HG02588 (cell line): ENCODE results near the gene CEP85L.
A peak's percentile ranks its signal among the peaks of the same experiment; 100 is the strongest.

Experiments
- ATAC-seq: cut with Tn5 transposase; IDR thresholded peaks from one replicate; pipeline ENCODE4 v1.9.1; 2021; ENCODE audit warnings: mild to moderate bottlenecking, moderate library complexity; ENCODE audit not compliant: unreplicated experiment

CEP85L gene

GRCh38 chr6:118625833-118626232, 25.6 kb downstream of the CEP85L start:
- ATAC-seq = no peak

GRCh38 chr6:118621799-118622470, 29.5 kb downstream of the CEP85L start:
- ATAC-seq = no peak

- no peak for ATAC-seq
Observed at GRCh38 chr6:118620202-118620601, 31.2 kb downstream of the CEP85L start.

GRCh38 chr6:118618676-118619377, 32.6 kb downstream of the CEP85L start:
- peak; percentile 91 for ATAC-seq

- no peak for ATAC-seq
Observed at GRCh38 chr6:118617417-118617816, 34.0 kb downstream of the CEP85L start.

- ATAC-seq = no peak
Observed at GRCh38 chr6:118611334-118611733, 40.1 kb downstream of the CEP85L start.

- ATAC-seq = no peak
Observed at GRCh38 chr6:118606858-118607257, 44.5 kb downstream of the CEP85L start.

- ATAC-seq = no peak
Observed at GRCh38 chr6:118606268-118606667, 45.1 kb downstream of the CEP85L start.

GRCh38 chr6:118603372-118603771, 48.0 kb downstream of the CEP85L start:
- no peak for ATAC-seq

GRCh38 chr6:118602300-118602699, 49.1 kb downstream of the CEP85L start:
- no peak for ATAC-seq

GRCh38 chr6:118598324-118598723, 53.1 kb downstream of the CEP85L start:
- ATAC-seq = no peak

GRCh38 chr6:118597636-118598035, 53.8 kb downstream of the CEP85L start:
- ATAC-seq = no peak

- ATAC-seq = no peak
Observed at GRCh38 chr6:118596774-118597320, 54.5 kb downstream of the CEP85L start.

GRCh38 chr6:118594877-118595276, 56.5 kb downstream of the CEP85L start:
- no peak for ATAC-seq

- no peak for ATAC-seq
Observed at GRCh38 chr6:118591897-118592296, 59.5 kb downstream of the CEP85L start.

GRCh38 chr6:118589649-118590365, 61.6 kb downstream of the CEP85L start:
- ATAC-seq = no peak

- no peak for ATAC-seq
Observed at GRCh38 chr6:118589186-118589585, 62.2 kb downstream of the CEP85L start.

GRCh38 chr6:118588626-118589025, 62.8 kb downstream of the CEP85L start:
- no peak for ATAC-seq

GRCh38 chr6:118586746-118587485, 64.5 kb downstream of the CEP85L start:
- ATAC-seq = no peak

- ATAC-seq = no peak
Observed at GRCh38 chr6:118584911-118585310, 66.5 kb downstream of the CEP85L start.

GRCh38 chr6:118581489-118581959, 69.9 kb downstream of the CEP85L start:
- ATAC-seq = no peak
